Posterior cingulate gyrus (tissue), 11 donors: ENCODE results near the gene EEF1A2.

Experiments
- DNase-seq, 10 donors: peaks; one replicate each; pipeline versions ENCODE4 v3.0.0 to v3.0.0-alpha.2; 2020 to 2021; ENCODE audit warnings: mixed read lengths in 3 of 10
- intact Hi-C: fragments of 100-400 bp; cut with DNase I; formaldehyde crosslinking; loops from one replicate; pipeline ENCODE4 v1.15.1; 2023

The EEF1A2 gene

DNA sequence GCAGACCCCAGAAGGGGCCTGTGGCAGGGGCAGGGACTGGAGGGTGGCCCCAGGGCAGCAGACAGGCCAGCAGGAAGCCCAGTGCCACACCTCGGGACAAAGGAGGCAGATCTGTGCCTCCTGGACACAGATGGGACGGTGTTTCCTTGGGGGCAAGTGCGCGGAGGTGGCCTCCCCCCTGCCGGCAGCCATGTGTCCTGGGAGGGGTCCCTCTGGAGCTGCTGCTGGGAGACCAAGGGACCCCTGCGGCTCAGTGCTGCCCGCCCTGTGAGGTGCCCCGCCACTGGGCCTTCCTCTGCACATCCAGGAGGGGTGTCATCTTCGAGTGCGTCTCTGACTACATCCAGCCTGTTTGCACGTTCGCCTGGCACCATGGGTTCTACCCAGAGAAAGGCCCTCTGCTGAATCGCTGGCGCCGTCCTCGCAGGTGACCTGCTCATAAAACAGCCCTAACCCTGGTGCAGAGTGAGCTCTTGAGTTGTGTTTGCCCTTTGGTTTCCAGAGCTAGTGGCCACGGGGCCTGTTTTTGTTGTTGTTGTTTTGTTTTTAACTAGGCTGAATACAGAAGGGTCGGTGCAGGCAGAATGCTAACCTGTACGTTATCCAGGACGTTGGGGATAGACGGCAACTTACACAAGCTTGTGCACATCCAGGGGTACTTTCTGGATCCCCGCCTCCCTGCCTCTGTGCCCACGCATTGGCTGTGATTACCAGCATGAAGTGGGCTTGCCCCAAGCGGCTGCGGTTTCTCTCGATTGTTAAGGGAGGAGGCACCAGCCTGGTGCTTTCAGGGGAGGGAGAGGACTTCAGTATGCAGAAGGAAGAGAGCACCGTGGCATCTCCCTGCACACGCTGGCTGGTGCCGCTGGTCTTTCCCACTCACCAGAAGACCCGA, 25.1 kb downstream of the EEF1A2 start:
- no peak for DNase-seq
- intact Hi-C loops: no loop called here

DNA sequence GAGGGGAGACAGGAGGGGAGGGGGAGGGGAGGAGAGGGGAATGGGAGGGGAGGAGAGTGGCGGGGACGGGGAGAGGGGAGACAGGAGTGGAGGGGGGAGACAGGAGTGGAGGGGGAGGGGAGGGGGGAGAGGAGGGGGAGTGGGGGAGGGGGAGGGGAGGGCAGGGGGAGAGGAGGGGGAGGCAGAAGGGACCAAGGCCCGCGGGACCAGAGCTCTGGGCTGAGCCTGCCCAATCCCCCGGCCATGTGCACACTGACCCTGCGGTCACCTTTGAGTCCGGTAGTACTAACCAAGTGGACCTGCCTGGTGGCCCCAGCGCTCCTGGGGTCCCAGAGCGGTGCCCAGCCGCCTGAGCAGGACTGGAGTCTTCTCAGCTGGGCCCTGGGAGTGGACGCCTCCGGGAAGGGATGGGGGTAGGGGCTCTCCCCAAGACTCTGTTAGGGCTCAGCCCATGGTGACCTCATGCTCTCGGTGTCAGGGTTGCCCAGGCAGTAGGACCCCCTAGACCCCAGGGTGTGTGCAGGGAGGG, 26.0 kb downstream of the EEF1A2 start:
- DNase-seq: no peak
- intact Hi-C loops: no loop called here

GRCh38 chr20:63471981-63472831, 26.7 kb downstream of the EEF1A2 start, which contains the start of gene KCNQ2:
KCNQ2 (minus strand) TSS chr20:63472655; CDS start chr20:63472463, 192 bp downstream.
- peak in 1 of 10 donors; percentile 93 for DNase-seq
- intact Hi-C loops: no loop called here

- intact Hi-C loops: no loop called here
- no peak for DNase-seq
Observed at GRCh38 chr20:63471717-63471980, 27.2 kb downstream of the EEF1A2 start.

DNA sequence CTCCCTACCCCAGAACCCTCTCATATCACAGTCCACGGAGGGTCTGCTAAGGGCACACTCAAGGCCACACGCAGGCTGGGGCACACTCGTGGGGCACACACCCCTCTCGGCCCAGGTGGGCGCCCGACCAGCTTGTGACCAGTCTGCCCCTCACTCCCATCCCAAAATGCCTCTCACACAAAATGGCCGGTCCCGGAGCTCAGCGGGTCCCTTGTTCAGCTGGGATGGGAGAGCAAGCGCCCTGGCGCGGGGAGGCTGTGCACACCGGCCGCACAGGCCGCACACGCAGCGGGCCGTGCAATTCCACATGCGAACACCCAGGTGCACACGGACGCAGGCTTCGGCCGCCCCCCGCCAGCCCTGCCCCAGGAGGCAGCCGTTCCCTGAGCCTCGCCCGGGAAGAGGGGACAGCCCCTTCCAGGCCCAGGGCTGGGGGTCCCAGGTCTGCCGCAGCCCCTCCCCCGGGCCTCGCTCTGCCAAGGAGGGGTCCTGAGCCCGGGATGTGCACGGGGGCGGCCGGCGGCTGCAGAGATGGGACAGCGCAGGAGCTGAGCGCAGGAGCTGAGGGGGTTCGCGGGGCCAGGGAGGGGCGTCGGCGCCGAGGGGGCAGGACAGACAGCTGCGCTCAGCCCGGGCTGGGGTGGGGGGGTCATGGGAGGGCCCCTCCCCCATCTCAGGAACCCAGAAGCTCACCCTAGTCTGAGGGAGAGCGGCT, 27.7 kb downstream of the EEF1A2 start:
- no peak for DNase-seq
- intact Hi-C loops: no loop called here

- DNase-seq: no peak
- intact Hi-C loops: no loop called here
Observed at GRCh38 chr20:63470410-63470809, 28.5 kb downstream of the EEF1A2 start.

DNA sequence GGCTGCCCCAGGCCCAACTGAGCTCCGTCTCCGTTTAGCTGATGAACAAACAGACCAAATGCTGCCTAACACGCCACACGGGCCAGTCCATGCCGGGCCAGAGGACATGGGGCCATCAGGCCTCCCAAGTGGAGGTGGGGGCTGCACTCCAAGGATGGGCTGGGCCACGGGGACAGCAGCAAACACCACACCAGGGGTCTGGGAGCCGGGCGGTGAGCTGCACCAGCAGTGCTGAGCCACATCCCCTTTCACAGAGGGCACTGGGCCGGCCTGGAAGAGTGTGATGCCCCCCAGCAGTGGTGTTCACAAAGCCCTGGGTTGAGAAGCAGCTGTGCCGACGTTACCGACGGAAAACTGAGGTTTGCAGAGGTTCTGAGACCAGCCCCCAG, 29.2 kb downstream of the EEF1A2 start:
- intact Hi-C loops: no loop called here
- DNase-seq: no peak

DNA sequence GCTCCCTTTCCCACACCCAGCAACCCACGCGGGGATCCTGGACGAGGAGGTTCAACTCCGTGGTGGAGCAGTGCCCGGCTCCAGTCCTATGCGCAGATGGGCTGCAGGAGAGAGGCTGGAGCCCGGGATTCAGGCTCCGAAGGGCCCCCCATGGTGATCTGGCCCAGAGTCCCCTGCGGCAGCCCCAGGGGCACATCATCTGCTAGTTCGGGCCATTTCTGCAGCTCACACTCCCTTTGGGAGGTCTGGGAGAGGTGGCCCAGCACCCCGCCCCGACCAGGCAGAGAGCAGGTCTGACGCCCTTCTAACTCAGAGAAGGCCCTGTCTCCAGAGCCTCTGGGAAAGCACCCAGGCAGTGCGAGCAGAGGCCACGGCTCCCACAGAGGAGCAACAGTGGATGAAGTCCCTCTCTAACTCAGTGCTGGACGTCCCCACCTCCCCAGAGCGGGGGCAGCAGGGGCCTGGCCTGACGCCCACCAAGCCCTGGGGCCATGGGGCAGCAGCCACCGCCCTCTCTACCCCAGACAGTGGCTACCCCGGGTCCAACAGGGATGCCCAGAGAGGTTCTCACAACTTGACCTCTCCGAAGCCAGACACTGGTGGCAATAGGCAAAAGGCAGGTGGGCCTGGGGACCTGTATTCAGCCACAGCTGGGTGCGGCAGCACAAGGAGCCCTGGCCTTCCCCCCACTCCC, 29.7 kb downstream of the EEF1A2 start:
- intact Hi-C loops: no loop called here
- DNase-seq: no peak

DNA sequence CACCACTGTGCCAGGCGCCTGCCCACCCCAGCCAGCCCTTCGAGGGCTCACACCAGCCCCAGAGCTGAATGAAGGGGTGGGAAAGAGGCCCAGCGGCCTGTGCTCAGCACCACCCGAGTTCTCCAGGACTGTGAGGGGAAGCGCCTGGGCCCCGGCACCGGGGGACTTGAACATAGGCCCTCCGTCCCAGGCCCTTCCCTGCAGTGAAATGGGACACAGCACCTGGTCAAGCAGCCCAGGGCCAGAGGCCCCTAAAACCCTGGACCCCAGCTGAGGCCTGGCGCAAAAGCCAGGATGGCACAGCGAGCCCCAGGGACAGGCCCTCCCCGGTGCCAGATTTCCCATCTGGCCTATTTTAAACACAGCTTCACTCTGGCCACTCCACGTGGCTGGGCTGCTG, 30.5 kb downstream of the EEF1A2 start:
- intact Hi-C loops: no loop called here
- DNase-seq: no peak

GRCh38 chr20:63467294-63468083, 31.4 kb downstream of the EEF1A2 start:
- intact Hi-C loops: no loop called here

DNA sequence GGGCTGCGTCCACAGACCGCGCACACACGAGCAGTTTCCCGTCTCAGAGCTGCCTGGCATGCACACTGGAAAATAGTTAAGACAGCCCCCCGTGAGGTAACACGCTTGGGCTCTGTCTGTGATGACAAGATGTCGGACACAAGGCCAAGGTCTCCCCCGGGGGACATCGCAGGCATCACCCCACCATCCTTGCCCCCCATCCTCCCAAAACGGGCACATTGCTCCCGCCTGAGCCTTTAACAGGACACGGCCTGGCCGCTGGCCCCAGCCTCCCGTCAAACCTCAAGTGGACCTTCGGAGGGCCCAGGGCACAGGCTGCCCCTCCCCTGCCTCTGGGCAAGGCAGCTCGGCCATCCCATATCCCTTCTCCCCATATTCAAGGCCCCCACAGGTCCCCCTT, 32.0 kb downstream of the EEF1A2 start:
- DNase-seq: no peak
- intact Hi-C loops: no loop called here

More at GRCh38 chr20:63467294-63468083, 31.4 kb downstream of the EEF1A2 start:
- no peak for DNase-seq

DNA sequence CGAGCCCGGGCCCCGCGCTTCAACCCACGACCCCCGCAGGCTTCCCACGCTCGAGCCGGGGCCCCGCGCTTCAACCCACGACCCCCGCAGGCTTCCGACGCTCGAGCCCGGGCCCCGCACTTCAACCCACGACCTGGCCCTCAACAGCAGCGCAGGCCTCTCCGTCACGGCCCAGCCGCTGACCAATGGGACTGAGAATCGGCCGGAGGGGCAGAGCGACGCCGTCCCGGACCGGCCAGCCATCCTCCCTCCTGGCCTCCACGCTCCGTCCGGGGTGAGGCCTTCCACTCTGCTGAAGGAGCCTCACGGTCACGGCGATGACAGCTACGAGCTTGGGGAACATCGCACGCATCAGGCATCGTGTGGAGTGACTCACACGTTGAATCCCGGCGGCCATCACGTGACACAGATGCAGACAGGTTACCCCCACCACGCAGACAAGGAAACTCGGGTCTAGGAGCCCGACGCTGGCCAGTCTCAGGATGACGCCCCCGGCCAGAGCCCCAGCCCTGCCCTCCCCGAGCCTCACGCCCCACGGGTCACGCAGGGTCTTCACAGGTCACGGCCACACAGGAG, 32.5 kb downstream of the EEF1A2 start:
- intact Hi-C loops: no loop called here

GRCh38 chr20:63465380-63466249, 33.3 kb downstream of the EEF1A2 start:
- intact Hi-C loops: no loop called here
- DNase-seq: no peak

More for the DNA sequence above, 32.5 kb downstream of the EEF1A2 start:
- no peak for DNase-seq

- intact Hi-C loops: no loop called here
Observed at GRCh38 chr20:63464289-63464635, 34.6 kb downstream of the EEF1A2 start.

GRCh38 chr20:63463400-63464288, 35.2 kb downstream of the EEF1A2 start:
- intact Hi-C loops: no loop called here
- DNase-seq: peak in 5 of 10 donors; percentile 39 to 95 (median 90)

More at GRCh38 chr20:63464289-63464635, 34.6 kb downstream of the EEF1A2 start:
- DNase-seq: no peak

DNA sequence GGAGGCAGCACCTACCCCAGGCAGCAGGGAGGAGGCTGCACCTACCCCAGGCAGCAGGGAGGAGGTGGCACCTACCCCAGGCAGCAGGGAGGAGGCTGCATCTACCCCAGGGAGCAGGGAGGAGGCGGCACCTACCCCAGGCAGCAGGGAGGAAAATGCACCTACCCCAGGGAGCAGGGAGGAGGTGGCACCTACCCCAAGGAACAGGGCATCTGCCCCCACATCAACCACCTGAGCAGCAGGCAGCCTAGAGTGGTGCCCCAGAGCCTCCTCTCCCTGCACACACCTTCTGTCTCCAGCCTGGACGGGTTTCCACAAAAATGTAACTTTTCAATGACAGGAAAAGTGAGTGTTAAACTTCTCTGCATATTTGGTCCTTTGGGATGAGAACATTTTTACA, 36.6 kb downstream of the EEF1A2 start:
- DNase-seq: no peak
- intact Hi-C loops: no loop called here

- no peak for DNase-seq
Observed at GRCh38 chr20:63461104-63461763, 37.6 kb downstream of the EEF1A2 start.

More at GRCh38 chr20:63461104-63461763, 37.6 kb downstream of the EEF1A2 start:
- intact Hi-C loops: no loop called here
